GM18499 (cell line): ENCODE data around the gene GRAMD4.
"Not testable (repeated sequence)": the region's sequence is repeated elsewhere in the genome, so short reads cannot be mapped to it uniquely, and the experiment has no call there.

ENCODE experiments used
- ATAC-seq: cut with Tn5 transposase; IDR thresholded peaks from one replicate; pipeline ENCODE4 v1.9.1; 2021; ENCODE audit warnings: moderate number of reproducible peaks; ENCODE audit not compliant: insufficient read depth, unreplicated experiment

GRAMD4 gene

DNA sequence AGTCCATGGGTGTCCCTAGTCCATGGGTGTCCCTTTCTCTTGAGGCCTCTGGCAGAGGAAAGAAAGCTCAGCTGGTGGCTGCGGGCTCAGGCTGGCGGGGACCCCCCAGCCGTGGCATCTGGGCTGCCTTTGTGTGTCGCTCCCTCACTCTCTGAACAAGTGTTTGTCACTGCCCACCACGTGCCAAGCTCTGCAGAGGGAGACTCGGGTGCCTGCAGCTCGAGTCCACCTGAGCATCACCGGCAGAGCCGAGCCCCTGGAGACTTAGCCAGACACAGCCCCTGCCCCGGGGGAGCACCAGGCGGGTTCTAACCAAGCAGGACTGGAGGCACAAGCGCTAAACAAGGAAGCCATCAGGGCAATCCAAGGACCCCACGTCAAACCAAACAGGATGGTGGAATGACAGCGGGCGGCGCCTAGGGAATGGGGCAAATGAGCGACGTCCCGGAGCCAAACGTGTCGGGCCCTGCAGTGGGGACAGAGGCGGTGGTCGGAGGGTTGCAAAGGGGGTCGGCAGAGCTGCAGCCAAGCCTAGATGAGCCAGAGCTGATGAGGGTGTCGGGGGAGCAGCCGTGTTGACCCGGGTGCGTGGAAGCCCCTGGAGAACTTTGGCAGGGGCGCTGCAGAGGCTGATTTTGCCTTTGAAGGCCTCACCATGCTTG, 2.1 kb upstream of the GRAMD4 start:
- ATAC-seq = no peak

DNA sequence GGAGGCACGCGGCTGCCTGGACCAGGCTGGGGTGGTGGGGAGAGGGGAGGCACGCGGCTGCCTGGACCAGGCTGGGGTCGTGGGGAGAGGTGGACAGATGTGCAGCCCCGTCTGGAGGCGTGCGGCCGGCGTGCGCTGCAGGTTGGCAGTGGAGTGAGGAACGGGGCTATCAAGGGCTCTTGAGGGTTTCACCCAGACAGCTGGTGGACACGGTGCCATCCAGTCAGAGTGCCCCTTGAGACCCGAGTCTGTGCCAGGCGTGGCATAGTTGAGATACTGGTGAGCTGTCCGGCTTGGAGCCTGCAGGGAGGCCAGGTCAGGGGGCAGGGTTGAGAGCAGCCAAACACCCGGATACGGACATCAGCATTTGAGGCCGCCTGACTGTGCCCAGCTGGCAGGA, 1.5 kb upstream of the GRAMD4 start:
- no peak for ATAC-seq

DNA sequence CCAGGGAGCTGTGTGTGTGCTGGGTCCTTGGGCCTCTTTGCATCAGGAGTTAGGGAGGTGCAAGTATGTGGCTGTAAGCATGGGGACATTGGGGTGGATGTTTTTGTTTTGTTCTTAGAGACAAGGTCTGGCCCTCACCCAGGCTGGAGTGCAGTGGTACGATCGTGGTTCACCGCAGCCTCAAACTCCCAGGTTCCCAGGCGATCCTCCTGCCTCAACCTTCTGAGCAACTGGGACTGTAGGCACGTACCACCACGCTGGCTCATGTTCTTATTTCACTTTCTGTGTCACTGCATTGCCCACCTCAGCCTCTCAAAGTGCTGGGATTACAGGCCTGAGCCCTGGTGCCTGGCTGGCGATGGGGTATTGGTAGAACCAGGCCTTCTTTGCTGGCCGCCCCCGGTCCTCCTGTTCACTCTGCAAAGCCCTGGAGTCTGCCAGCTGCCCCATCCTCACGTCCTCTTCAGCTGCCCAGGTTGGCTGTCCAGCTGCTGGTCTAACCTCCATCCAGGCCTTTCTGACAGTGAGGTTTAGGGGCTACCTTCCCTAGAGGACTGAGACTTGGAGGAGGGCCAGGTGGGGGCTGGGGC, 851 bp upstream of the GRAMD4 start:
- no peak for ATAC-seq

DNA sequence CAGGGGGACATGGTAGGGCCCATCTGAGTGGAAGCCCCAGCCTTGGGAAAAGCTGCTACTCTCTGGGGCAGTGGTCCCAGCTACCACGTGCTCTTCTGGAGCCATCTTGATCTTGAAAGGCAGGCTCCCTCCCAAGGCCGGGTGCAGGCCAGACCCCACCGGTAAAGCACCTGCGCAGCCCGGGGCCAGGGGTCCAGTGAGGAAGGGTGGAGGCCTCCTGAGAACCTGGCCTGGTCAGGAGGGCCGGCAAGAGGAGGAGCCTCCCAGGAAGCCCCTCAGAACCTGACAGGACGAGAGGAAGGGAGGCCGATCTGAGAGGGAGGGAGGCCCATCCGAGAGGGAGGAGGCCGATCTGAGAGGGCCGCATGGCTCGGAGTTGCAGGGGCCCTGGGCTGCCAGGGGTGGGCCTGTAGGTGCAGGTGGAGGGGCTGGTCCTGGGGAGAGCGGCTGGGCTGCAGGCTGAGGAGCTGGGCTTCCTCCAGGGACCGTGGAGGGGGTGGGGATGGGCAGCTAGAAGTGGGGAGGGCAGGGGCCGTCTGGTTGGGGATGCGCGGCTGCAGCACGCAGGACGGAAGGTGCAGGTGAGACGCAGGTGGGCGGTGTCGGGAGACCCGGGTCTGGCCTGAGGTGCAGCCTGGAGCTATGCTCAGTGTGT, 529 bp downstream of the GRAMD4 start:
- no peak for ATAC-seq

DNA sequence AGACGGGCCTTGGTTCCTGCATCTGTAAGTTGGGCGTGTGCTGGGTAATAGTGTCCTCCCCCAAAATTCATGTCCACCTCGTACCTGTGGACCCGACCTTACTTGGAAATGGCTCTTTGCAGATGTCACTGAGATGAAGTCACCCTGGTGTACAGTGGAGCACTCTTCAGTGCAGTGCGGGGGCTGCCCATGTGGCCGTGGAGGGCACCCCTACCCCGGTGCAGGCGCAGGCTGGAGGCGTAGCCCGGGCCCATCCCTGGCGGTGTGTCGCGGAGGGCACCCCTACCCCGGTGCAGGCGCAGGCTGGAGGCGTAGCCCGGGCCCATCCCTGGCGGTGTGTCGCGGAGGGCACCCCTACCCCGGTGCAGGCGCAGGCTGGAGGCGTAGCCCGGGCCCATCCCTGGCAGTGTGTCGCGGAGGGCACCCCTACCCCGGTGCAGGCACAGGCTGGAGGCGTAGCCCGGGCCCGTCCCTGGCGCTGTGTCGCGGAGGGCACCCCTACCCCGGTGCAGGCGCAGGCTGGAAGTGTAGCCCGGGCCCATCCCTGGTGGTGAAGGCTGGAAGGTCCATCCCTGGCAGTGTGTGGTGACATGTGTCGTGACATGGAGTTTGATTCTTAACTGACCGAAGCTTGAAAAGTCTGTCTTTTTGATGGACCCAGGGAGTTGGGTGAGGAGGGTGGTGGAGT, 1.2 kb downstream of the GRAMD4 start:
- not testable (repeated sequence) for ATAC-seq

DNA sequence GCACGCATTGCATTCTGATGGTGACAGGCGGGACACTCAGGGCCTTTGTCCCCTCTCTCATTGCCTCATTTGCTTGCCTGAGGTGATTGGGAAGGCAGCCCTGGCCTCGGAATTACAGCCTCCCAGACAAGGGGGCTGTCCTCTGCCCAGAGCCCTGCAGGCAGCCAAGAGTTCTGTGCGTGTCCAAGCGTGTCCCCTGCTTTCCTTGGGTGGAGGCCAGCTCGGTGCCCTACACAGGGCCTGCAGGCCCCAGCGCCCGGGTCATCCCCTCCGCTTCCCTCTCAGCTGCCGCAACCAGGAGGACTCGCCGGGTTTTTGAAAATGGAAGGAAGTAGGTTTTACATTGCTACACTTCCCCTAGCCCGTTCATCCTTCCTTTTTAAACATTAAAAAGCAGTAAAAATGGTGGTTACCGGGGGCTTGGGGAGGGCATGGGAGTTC, 1.9 kb downstream of the GRAMD4 start:
- ATAC-seq = no peak

DNA sequence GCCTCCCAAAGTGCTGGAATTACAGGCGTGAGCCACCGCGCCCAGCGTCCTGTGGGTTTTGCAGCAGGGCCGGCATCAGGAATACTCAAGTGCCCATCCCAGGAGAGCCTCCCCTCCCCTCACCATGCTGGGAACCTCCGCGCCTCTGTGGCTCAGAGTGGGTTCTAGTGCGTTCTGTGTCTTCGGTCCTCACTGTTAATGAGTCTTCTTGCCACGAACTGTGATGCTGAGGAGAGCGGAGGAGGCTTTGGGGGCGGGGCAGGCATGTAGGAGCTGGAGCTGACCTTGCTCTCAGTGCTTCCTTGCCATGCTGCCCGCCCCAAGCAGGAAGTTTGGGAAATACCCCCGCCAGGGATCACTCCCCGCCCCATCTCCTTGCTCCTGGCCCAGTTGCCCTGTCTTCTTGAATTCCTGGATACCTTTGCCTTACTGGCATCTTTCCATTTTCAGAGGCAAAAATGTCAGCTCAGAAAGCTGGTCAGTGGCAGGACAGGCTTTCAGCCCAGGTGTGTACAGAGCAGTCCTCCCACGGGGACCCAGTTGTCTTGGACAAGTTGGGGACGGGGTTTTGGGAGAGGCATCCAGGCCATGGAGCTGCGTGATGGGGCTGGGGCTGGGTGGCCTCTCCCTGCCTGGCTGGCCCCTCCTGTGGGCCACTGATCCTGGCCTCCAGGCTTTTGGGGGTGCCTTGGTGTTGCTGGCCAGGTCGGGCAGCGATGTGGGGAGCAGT, 5.1 kb downstream of the GRAMD4 start:
- ATAC-seq = no peak

DNA sequence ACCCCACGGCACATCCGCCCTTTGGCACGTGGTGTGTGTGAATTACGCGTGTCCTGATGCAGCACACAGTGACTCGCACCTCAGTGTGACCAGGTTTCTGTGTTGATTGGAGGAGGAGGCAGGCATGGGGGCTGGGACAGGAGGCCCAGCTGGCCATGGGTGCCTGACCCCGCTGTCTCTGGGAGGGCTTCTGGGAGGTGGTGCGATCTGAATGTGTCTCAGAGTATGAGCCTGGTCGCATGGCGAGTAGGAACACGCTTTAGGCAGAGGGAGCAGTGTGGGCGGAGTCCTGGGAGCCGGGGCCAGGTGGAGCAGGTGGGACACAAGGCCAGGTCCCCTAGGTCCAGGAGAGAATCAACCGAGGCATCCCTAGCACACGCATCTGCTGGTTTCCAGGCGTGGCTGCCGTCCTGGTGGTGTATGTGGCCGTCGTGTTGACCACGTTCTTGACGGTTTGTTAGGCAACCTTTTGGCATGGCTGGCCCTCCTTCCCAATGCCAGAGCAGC, 5.7 kb downstream of the GRAMD4 start:
- ATAC-seq = no peak

DNA sequence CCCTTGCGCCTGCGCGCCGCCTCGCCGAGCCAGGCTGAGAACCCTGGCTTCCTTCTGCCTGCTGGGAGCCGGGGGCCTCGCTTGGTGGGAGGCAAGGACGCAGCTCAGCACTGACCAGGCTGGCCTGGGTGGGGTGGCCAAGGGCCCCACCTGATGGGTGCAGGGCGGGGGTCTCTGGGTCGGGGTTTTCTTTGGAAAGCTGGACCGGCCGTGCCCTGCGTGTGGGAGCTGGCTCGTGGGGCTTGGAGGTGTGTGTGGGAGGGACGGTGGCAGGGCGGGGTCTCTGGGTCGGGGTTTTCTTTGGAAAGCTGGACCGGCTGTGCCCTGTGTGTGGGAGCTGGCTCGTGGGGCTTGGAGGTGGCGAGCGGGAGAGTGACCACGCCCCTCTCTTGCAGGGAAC, 6.2 kb downstream of the GRAMD4 start:
- ATAC-seq = no peak

DNA sequence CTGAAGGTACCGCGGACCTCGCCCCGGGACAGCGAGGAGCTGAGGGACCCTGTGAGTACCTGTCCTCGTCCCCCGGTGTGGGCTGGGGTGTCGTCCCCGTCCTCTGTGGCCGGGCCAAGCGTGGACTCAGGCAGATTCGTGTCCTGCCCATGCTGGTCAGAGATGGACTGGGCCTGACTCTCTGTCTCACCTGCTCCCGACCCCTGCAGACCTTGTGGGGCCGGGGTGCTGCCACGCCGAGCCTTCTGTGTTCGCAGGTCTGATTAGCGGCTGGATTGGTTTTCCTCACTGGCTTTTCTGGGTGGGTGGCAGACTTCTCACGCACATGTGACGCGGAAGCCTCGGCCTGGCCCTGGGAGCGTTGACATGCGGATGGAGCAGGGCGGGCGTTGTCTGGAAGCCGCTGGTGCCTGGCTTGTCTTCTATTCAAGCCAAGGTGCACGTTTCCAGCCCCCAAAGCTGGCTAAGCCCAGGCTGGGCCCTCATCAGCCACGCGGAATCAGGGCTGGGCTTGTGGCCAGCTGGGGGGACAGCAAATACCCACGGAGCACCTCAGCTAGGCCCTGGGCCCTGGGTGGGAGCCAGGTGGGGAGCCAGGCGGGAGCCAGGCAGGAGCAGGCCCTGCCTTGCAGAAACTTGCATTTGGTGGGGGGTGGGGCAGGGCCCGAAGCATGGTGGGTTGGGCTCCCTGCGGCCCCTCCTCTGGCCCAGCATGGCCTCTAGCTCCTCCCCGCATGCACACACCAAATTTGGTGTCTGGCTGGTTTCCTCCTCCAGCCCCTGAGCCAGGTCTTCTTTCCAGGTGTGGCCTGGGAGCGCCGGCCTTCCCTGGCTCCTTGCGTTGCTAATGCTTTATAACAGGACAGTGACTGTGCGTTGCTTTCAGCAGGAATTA, 7.0 kb downstream of the GRAMD4 start:
- no peak for ATAC-seq

DNA sequence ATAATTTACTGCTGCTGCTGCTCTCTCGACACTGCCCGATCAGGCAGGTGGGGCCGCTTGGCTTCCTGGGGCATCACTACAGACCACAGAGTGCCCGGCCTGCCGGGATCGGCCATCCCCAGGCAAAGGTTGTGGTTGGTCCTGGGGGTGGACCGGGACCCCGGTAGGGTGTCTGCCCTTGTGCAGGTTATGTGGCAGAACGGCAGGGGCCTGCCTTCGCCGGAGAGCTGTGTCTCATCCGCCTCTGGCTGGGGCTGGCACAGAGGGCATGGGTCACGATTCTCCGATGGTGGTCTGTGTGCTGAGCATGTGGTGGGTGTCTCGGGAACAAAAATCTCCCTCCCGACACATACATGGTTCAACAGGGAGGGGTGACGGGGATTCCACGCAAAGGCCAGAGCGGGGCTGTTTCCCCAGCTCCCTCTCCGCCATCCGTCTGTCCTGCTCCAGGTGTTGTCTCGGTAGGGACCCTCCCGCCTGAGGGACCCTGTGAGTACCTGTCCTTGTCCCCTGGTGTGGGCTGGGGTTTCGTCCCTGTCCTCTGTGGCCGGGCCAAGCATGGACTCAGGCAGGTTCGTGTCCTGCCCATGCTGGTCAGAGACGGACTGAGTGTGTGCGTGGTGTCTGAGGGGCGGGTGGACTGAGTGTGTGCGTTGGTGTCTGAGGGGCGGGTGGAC, 7.8 kb downstream of the GRAMD4 start:
- no peak for ATAC-seq

DNA sequence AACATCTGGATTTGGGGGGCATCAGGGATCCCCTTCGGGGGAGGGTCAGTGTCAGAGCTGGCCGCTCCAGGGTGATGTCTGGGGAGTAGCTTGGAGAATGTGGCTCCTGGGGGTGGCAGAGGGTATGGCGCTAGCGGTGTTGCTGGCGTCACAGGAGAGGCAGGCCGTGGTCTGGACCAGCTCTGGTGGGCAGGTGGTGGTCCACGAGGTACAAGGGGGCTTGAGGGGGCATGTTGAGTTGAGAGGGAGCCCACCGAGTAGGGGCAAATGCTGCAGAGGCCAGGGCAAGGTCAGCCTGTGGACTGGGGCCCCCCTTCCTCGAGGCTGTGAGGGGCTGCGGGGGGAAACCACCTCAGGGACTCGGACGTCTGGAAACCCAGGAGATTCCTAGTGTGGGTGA, 8.6 kb downstream of the GRAMD4 start:
- no peak for ATAC-seq

DNA sequence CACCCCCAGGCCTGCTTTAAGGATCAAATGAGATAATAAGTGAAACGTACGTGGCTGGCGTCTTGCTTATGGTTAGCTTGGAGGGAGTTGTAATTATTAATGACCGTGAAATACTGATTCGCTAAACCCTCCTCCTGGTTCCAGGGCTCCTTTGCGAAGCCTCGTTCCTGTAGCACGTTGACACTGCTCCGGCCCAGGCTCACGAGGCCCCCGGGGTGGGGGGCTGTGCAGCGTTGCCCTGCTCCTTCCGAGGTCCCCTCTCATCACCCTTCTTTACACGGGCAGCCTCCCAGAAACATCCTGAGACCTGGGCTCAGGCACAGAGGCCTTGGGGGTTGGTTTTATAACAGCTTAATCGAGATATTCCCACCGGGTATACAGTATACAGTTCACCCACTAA, 9.1 kb downstream of the GRAMD4 start:
- no peak for ATAC-seq

DNA sequence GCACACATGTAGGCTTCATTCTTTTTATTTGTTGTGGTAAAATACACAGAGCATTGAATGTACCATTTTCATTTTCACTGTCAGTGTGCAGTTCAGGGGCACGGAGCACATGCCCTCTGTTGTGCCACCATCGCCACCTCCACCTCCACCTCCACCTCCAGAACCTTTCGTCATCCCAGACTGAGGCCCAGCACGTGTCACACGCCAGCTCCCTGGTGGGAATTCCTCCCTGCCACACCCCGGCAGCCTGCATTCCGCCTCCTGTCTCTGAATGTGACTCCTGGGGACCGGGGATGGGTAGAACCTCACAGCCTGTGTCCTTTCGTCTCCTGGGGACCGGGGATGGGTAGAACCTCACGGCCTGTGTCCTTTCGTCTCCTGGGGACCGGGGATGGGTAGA, 10.9 kb downstream of the GRAMD4 start:
- ATAC-seq = no peak

DNA sequence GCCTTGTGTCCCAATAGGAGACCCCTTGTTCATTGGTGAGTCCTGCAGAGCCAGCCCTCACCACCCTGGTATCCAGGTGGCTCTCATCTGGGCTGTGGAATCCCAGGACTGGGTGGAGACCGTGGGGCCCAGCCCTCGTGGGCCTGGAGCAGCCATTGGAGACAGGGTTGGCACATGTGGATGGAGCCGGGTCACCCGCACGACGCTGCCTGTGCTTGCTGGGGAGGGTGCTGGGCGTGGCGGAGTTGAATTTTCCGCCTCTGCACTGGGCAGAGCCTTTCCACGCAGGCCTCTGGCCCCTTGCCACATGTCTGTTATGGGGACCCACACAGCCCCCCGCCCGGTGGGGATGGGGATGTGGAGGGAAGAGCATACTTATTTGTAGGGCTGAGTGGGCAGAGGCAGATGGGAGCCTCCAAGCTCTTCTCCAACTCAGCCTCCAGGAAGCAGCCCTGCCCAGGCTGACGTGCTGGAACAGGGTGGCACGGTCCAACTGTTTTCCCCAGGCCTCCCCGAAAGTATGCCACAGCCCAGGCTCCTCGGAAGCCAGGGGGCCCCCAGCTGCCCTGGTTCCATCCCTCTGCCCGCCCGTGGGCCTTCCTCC, 12.6 kb downstream of the GRAMD4 start:
- no peak for ATAC-seq

DNA sequence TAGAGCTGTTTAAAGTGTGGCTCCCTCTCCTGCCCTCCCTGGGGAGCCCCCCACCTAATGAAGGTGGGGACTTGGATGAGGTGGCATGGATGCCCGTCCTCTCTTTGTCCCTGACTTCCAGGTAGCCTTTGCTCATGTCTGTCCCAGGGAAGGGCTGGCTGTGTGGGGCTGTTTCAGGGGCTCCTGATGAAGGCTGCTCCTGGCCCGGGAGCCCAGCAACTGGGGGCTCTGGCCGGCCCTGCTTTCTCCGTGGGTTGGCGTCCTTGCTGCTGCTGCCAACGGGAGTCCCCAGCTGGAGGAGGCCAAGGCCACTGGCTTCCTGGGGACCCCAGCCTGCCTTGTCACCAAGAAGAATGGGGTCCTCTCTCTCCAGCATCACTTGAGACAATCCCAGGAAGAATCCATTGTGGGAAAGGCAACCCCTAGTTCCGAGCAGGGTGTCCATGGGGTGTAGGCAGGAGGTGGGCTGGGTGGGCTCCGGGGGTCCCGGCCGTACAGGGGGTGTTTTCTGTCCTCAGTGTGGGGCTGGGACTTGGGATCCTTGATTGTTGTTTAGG, 13.2 kb downstream of the GRAMD4 start:
- no peak for ATAC-seq

DNA sequence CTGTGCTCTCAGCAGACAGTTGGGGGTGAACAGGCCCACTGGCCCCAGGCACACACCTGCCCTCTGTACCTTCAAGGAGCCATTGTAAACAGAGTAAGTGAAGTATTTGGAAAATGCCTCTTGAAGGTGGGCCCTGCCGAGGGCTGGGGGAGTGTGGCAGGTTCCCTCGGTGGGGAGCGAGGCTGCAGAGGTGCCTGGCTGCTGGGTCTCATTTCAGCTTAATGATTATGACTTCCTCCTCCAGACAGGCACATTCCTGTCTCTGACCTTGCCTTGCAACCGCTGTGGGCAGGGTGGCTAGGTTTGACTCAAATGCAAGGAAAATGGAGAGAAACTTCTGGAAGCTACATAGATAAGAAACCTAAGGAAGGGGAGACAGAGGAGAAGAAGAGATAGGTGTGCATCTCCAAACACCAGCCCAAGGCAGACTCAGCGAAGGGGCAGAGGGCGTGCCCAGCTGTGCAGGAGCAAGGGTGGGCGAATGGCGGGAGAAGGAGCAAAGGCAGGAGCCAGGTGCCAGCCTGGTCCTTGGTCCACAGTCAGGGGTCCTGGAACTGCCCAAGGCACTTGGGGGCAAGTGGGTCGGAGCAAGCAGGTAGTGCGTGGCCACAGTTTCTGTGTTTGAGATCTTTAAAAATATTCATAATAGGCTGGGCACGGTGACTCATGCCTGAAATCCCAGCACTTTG, 14.0 kb downstream of the GRAMD4 start:
- ATAC-seq = no peak
